Loucy (cell line): ENCODE measurements around the gene ZDHHC14.

ENCODE experiments used
- EZH2phosphoT487 ChIP-seq: fragments of 200-600 bp; IDR thresholded peaks from 2 replicates; pipeline ENCODE4 v1.6.1; 2018; ENCODE audit warnings: antibody characterized with exemption, mild to moderate bottlenecking, moderate library complexity, borderline replicate concordance
- TF ChIP-seq, protein P1 (sequence below): fragments of 200-600 bp; sonication (generic); conservative IDR thresholded peaks from 2 replicates; pipeline ENCODE4 v1.5.1; 2014; ENCODE audit warnings: mild to moderate bottlenecking, antibody characterized with exemption, low read length

DNA sequence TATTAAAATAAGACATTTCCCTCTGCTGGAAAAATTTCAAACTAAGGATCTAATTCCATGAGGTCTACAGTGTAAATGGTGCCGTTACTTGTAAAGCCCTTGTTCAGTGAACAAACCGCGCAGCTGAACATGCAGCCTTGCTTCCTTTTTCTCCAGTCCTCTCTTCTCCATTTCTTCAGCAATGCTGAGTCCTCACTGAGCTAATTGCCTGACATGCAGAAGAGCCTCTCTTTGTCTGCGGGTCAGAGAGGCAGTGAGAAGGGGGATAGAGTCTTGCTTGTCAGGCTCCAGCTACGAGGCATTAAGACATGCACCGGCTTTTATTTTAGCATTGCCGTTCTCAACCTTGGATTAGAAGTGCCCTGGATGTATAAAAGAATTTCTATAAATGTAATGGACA is 25.7 kb downstream of the ZDHHC14 start:
- TF ChIP-seq, protein P1, sequence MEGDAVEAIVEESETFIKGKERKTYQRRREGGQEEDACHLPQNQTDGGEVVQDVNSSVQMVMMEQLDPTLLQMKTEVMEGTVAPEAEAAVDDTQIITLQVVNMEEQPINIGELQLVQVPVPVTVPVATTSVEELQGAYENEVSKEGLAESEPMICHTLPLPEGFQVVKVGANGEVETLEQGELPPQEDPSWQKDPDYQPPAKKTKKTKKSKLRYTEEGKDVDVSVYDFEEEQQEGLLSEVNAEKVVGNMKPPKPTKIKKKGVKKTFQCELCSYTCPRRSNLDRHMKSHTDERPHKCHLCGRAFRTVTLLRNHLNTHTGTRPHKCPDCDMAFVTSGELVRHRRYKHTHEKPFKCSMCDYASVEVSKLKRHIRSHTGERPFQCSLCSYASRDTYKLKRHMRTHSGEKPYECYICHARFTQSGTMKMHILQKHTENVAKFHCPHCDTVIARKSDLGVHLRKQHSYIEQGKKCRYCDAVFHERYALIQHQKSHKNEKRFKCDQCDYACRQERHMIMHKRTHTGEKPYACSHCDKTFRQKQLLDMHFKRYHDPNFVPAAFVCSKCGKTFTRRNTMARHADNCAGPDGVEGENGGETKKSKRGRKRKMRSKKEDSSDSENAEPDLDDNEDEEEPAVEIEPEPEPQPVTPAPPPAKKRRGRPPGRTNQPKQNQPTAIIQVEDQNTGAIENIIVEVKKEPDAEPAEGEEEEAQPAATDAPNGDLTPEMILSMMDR, result no peak
- TF ChIP-seq EZH2phosphoT487, result no peak
